H54 (cell line): Measurements from ENCODE around the gene SMIM12.
A peak's percentile ranks its signal among the peaks of the same experiment; 100 is the strongest.
"Not testable (repeated sequence)": the region's sequence is repeated elsewhere in the genome, so short reads cannot be mapped to it uniquely, and the experiment has no call there.

ENCODE experiments used
- DNase-seq: peaks from one replicate; pipeline ENCODE4 v3.0.0; 2011; ENCODE audit warnings: low spot score, mixed read lengths; ENCODE audit not compliant: insufficient read length
- FAIRE-seq: peaks from 3 replicates; lab custom pipeline; 2011; peaks lifted over from hg19 to GRCh38; lab: Jason Lieb, UNC
- POLR2A ChIP-seq: IDR thresholded peaks from 2 replicates; pipeline ENCODE4 v1.6.1; 2011; ENCODE audit warnings: low read depth, mild to moderate bottlenecking, low read length

Gene SMIM12

DNA sequence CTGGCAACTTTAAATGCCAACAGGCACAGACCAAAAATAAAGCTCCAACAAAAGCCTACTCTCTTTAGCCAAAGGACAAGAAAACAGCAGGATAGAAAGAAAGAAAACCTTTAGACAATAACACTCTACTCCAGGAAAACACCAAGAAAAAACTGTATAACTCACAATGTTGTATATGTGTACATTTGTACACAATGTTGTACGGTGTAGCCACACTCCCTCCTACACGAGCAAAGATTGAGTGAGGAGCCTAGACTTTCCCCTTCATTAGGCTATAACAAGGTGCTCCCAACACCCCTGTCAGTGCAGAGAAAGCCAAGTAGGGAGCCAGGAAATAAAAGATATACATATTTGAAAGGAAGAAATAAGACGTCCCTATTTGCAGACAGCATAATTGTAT is 42.8 kb downstream of the SMIM12 start:
- no peak for TF ChIP-seq POLR2A
- DNase-seq (no peak), FAIRE-seq (no peak)

- FAIRE-seq = no peak
- DNase-seq = no peak
- TF ChIP-seq POLR2A = no peak
These were observed 43.2 kb downstream of the SMIM12 start for GRCh38 chr1:34816332-34816731.

DNA sequence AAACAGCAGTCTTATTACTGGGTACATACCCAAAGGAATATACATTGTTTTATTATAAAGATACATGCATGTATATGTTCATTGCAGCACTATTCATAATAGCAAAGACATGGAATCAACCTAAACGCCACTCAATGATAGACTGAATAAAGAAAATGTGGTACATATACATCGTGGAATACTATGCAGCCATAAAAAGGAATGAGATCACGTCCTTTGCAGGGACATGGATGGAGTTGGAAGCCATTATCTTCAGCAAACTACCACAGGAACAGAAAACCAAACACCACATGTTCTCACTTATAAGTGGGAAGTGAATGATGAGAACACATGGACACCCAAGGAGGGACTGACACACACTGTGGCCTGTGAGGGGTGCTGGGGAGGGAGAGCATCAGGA is 48.8 kb downstream of the SMIM12 start:
- not testable (repeated sequence) for FAIRE-seq, DNase-seq

DNA sequence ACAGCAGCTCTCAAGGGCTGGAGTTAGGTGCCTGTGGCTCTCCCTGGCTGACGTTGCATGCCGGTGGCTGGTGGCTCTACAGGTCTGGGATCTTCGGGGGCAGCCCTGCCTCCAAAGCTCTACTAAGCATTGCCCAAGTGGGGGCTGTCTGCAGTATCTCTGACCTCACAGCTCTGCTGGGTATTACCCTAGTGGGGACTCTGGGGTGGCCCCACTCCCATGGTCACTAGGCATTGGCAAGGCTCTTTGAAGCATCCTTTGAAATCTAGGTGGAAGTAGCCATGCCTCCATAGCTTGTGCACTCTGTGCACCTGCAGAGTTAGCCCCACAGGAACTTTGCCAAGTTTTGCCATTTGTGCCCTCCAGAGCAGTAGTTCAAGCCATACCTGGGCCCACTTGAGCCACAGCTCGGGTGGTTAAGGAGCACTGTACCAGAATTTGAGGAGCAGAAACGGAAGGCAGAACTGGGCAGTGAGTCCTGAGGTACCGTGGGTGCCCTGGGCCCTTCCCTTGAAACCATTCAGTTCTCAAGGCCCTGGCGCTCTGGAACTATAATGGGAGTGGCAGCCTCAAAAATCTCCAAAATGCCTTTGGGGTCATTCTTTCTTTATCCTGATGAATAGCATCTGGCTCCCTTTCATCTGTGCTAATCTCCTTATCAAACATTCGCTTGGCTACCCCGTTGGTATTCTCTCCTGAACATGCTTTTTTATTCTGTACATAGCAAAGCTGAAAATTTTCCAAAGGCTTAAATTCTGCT is 51.3 kb downstream of the SMIM12 start:
- DNase-seq (no peak), FAIRE-seq (no peak)
- TF ChIP-seq POLR2A = no peak

GRCh38 chr1:34806396-34806795 is 53.2 kb downstream of the SMIM12 start:
- peak; percentile 50 for DNase-seq
- FAIRE-seq = peak; percentile 92
- TF ChIP-seq POLR2A = no peak

DNA sequence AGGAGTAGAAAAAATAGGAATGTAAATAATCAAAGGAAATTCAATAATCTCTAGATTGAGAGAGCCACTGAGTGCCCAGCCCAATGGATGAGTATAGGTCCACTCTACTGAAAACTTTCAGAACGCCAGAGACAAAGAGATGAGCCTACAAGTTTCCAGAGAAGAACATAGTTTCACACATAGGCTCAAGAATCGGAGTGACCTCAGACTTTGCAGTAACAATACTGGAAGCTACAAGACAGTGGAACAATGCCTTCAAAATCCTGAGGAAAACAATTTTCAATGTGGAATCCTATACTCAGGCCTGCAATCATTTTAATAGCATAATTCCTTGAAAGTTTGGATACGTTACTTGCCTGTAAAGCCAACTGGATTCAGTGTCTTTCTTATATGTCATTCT is 55.8 kb downstream of the SMIM12 start:
- TF ChIP-seq POLR2A = no peak
- DNase-seq (no peak), FAIRE-seq (no peak)
